Activated T-cell treated with anti-CD3 and anti-CD28 coated beads, Interleukin-2, amount 50 U/mL, for 24 hours (primary cell): ENCODE data around the gene HMCN2.
A peak's percentile ranks its signal among the peaks of the same experiment; 100 is the strongest.

Source experiments
- DNase-seq: peaks from one replicate; pipeline ENCODE4 v3.0.0-alpha.2; 2020
- H3K27ac Mint-ChIP-seq: 2 replicates; pipeline ENCODE4 v1.8.0; 2020; ENCODE audit warnings: mild to moderate bottlenecking, mixed read lengths
- H3K27me3 Mint-ChIP-seq: 2 replicates; pipeline ENCODE4 v1.8.0; 2020; ENCODE audit warnings: mixed read lengths
- H3K36me3 Mint-ChIP-seq: 2 replicates; pipeline ENCODE4 v1.8.0; 2020; ENCODE audit warnings: low read depth, mixed read lengths
- H3K4me1 Mint-ChIP-seq: 2 replicates; pipeline ENCODE4 v1.8.0; 2020; ENCODE audit warnings: low read depth, mixed read lengths
- H3K4me3 Mint-ChIP-seq: 2 replicates; pipeline ENCODE4 v1.8.0; 2020; ENCODE audit warnings: mild to moderate bottlenecking, moderate library complexity, mixed read lengths
- H3K9me3 Mint-ChIP-seq: 2 replicates; pipeline ENCODE4 v1.8.0; 2020; ENCODE audit warnings: mixed read lengths

The HMCN2 gene

GRCh38 chr9:130235558-130236435 lies 29.8 kb upstream of the HMCN2 start:
- Mint-ChIP-seq H3K4me1 (peaks cover 32% of the 10 kb centered on the region), H3K9me3 (no peaks in the 10 kb centered on the region), H3K27me3 (no peaks in the 10 kb centered on the region), H3K27ac (no peak overlapping the region), H3K36me3 (peaks cover 22% of the 10 kb centered on the region), H3K4me3 (no peak overlapping the region)
- DNase-seq = peak; percentile 83

DNA sequence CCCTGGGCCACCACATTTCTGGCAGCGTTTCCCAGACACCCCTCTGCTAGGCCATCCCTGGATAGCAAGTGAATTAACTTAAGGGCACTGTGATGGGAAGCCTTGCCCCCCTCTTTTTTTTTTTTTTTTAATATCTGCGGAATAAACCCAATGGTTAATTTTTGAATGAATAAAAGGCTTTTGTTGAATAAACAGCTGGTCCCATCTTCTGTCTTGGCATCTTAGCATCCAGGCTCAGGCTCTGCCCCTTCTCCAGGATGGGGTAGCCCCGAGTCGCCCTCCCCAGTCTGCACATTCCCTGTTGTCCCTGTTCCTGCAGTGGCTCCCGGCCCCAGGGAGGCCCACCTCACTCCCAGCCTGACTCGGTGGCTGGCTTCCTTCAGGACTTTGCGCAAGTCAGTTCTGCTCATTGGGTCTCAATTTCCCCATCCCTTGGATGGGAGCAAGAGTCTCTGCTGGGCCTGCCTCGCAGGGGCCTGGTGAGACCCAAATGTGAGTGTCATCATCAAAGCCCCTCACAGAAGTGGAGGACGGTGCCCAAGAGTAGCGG lies 29.0 kb upstream of the HMCN2 start:
- Mint-ChIP-seq H3K27ac (no peak overlapping the region), H3K4me1 (peaks cover 37% of the 10 kb centered on the region), H3K9me3 (no peaks in the 10 kb centered on the region), H3K27me3 (no peaks in the 10 kb centered on the region), H3K4me3 (no peak overlapping the region), H3K36me3 (peaks cover 21% of the 10 kb centered on the region)
- no peak for DNase-seq

- H3K27me3 Mint-ChIP-seq = no peaks in the 10 kb centered on the region
- H3K27ac Mint-ChIP-seq = no peak overlapping the region
- H3K4me1 Mint-ChIP-seq = peaks cover 38% of the 10 kb centered on the region
- H3K9me3 Mint-ChIP-seq = no peaks in the 10 kb centered on the region
- no peak overlapping the region for H3K4me3 Mint-ChIP-seq
- no peak for DNase-seq
- peaks cover 17% of the 10 kb centered on the region for H3K36me3 Mint-ChIP-seq
These were observed 28.5 kb upstream of the HMCN2 start for GRCh38 chr9:130237076-130237475.

DNA sequence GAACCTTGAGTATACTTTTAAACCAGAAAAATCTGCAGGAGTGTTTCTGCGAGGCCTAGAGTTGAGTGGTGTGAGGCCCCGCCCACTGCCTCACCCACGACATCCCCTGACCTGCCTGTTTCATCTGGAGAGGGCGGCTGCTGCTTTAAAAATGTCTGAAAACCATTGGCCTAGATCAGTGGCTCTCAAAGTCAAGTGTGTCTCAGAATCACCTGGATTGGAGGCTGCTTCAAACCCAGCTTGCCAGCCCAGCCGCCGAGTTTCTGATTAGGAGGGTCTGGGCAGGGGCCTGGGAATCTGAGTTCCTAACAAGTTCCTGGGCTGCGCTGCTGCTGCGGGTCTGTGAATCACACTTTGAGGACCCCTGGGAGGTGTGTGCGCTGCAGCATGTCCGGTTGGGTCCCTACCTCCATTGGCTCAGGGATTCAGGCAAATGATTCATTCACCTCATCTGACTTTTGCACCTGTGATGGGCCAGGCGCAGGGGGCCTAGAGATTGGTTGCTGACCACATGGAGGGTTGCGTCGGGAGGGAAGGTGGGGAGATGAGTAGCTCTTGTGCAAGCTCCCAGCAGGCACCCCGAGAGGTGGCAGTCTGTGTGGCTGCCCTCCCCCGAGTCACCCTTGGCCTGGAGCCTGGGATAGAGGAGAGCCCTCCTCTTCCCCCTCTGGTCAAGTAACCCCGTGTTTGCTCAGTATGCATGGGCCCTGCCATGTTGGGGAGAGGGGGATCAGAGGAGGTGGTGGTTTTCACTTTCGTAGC lies 27.6 kb upstream of the HMCN2 start:
- Mint-ChIP-seq H3K4me3 (no peak overlapping the region), H3K27me3 (no peaks in the 10 kb centered on the region), H3K4me1 (peaks cover 43% of the 10 kb centered on the region), H3K27ac (no peak overlapping the region), H3K9me3 (no peaks in the 10 kb centered on the region), H3K36me3 (peaks cover 12% of the 10 kb centered on the region)
- no peak for DNase-seq

DNA sequence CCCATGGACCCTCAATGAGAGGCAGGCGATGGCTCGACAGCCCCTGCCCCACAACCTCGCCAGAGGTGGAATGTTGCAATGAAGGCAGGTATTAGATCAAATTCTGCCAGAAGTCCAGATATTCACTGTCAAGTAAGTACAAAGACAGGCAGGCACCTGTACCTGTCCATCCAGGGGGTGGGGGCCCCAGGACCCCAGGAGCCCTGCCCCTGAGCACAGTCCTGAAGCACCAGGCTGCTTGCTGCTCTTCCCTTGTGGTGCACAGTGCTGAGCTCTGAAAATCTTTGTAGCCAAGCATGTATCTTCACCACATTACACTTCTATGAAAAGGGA lies 26.2 kb upstream of the HMCN2 start:
- Mint-ChIP-seq H3K27me3 (no peaks in the 10 kb centered on the region), H3K36me3 (no peaks in the 10 kb centered on the region), H3K4me1 (peaks cover 48% of the 10 kb centered on the region), H3K27ac (peak overlapping the region; percentile 80), H3K9me3 (no peaks in the 10 kb centered on the region), H3K4me3 (no peak overlapping the region)
- DNase-seq = no peak

DNA sequence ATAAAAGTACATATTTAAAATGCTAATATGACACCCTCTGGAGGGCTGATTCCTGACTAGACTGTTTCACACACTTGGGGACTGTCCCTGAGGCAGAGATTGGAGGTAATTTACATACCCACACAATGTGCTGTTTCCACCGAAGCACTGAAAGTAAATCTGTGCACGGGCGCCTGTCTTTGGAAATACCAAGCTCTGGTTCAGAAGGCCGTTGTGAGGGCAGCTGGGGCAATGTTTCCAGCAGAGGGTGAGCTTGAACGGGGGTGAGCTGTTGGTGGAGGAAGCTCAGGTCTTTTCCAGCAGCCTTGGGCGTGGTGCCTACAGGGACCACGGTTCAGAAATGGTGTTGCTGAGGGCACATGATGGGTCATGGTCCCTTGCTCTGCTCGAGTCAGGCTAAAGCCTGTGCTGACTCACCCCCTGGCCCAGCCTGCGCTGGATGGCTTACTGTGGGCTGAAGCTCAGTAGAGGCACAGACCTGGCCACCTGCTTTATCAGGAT lies 25.8 kb upstream of the HMCN2 start:
- peak overlapping the region; percentile 23 for H3K4me3 Mint-ChIP-seq
- peak; percentile 69 for DNase-seq

GRCh38 chr9:130240410-130241197 lies 25.0 kb upstream of the HMCN2 start:
- peak overlapping the region; percentile 80 for H3K27ac Mint-ChIP-seq
- H3K4me3 Mint-ChIP-seq = no peak overlapping the region
- H3K9me3 Mint-ChIP-seq = no peaks in the 10 kb centered on the region
- DNase-seq = peak; percentile 51
- H3K36me3 Mint-ChIP-seq = no peaks in the 10 kb centered on the region
- peaks cover 48% of the 10 kb centered on the region for H3K4me1 Mint-ChIP-seq
- H3K27me3 Mint-ChIP-seq = no peaks in the 10 kb centered on the region

More for the DNA sequence above, 25.8 kb upstream of the HMCN2 start:
- H3K36me3 Mint-ChIP-seq = no peaks in the 10 kb centered on the region
- no peaks in the 10 kb centered on the region for H3K27me3 Mint-ChIP-seq
- H3K4me1 Mint-ChIP-seq = peaks cover 48% of the 10 kb centered on the region
- H3K27ac Mint-ChIP-seq = peak overlapping the region; percentile 80
- no peaks in the 10 kb centered on the region for H3K9me3 Mint-ChIP-seq

DNA sequence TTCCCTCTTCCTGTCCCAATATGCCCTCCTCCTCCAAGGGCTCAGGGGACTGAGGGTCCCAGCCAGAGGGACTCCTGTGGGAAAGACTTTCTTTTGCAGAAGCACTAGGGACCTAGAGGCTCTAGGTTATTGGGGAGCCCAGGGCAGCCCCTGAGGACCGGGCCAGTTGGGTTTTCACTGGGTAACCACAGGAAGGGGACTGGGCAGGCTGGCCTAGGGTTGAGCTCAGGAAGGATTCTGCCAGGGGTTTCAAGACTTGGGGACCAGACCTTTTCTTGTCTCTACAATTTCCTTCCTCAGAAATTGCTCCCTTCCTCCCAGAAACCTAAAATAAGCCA lies 24.4 kb upstream of the HMCN2 start:
- Mint-ChIP-seq H3K27ac (no peak overlapping the region), H3K4me1 (peaks cover 43% of the 10 kb centered on the region), H3K9me3 (no peaks in the 10 kb centered on the region), H3K36me3 (no peaks in the 10 kb centered on the region), H3K4me3 (no peak overlapping the region), H3K27me3 (no peaks in the 10 kb centered on the region)
- DNase-seq = no peak

GRCh38 chr9:130242270-130243014 lies 23.1 kb upstream of the HMCN2 start:
- Mint-ChIP-seq H3K4me3 (peak overlapping the region; percentile 34), H3K27me3 (no peaks in the 10 kb centered on the region), H3K36me3 (no peaks in the 10 kb centered on the region), H3K9me3 (no peaks in the 10 kb centered on the region), H3K4me1 (peaks cover 41% of the 10 kb centered on the region), H3K27ac (peak overlapping the region; percentile 47)
- no peak for DNase-seq

- Mint-ChIP-seq H3K4me3 (peak overlapping the region; percentile 34), H3K9me3 (no peaks in the 10 kb centered on the region), H3K4me1 (peaks cover 40% of the 10 kb centered on the region), H3K27ac (peak overlapping the region; percentile 47), H3K36me3 (no peaks in the 10 kb centered on the region), H3K27me3 (no peaks in the 10 kb centered on the region)
- peak; percentile 91 for DNase-seq
These were observed 22.3 kb upstream of the HMCN2 start for GRCh38 chr9:130243015-130243881.

GRCh38 chr9:130243882-130244170 lies 21.7 kb upstream of the HMCN2 start:
- no peaks in the 10 kb centered on the region for H3K36me3 Mint-ChIP-seq
- no peak overlapping the region for H3K27ac Mint-ChIP-seq
- no peak overlapping the region for H3K4me3 Mint-ChIP-seq
- no peaks in the 10 kb centered on the region for H3K27me3 Mint-ChIP-seq
- DNase-seq = no peak
- peaks cover 36% of the 10 kb centered on the region for H3K4me1 Mint-ChIP-seq
- H3K9me3 Mint-ChIP-seq = no peaks in the 10 kb centered on the region

- Mint-ChIP-seq H3K27me3 (no peaks in the 10 kb centered on the region), H3K4me1 (peaks cover 27% of the 10 kb centered on the region), H3K27ac (no peak overlapping the region), H3K4me3 (no peak overlapping the region), H3K9me3 (no peaks in the 10 kb centered on the region), H3K36me3 (no peaks in the 10 kb centered on the region)
- no peak for DNase-seq
These were observed 20.9 kb upstream of the HMCN2 start for GRCh38 chr9:130244548-130245165.

GRCh38 chr9:130245474-130245873 lies 20.1 kb upstream of the HMCN2 start:
- Mint-ChIP-seq H3K4me1 (peaks cover 19% of the 10 kb centered on the region), H3K27me3 (no peaks in the 10 kb centered on the region), H3K36me3 (no peaks in the 10 kb centered on the region), H3K9me3 (no peaks in the 10 kb centered on the region), H3K27ac (no peak overlapping the region), H3K4me3 (no peak overlapping the region)
- no peak for DNase-seq
